HG03103 (cell line): ENCODE results near the gene ANKRD31.
"Not testable (repeated sequence)": the region's sequence is repeated elsewhere in the genome, so short reads cannot be mapped to it uniquely, and the experiment has no call there.

Experiments used
- ATAC-seq: cut with Tn5 transposase; IDR thresholded peaks from one replicate; pipeline ENCODE4 v1.9.1; 2021; ENCODE audit warnings: low read depth; ENCODE audit not compliant: unreplicated experiment

The ANKRD31 gene

GRCh38 chr5:75235711-75236110, 967 bp downstream of the ANKRD31 start:
- no peak for ATAC-seq

- ATAC-seq, result no peak
These were observed 2.4 kb downstream of the ANKRD31 start for GRCh38 chr5:75234251-75234650.

- ATAC-seq, result no peak
These were observed 9.8 kb downstream of the ANKRD31 start for GRCh38 chr5:75226916-75227315.

GRCh38 chr5:75225506-75225905, 11.2 kb downstream of the ANKRD31 start:
- no peak for ATAC-seq

- ATAC-seq, result not testable (repeated sequence)
These were observed 15.9 kb downstream of the ANKRD31 start for GRCh38 chr5:75220787-75221186.

GRCh38 chr5:75214928-75215327, 21.8 kb downstream of the ANKRD31 start:
- no peak for ATAC-seq

GRCh38 chr5:75214409-75214808, 22.3 kb downstream of the ANKRD31 start:
- ATAC-seq, result no peak

GRCh38 chr5:75203604-75204003, 33.1 kb downstream of the ANKRD31 start:
- no peak for ATAC-seq

GRCh38 chr5:75202935-75203334, 33.7 kb downstream of the ANKRD31 start:
- no peak for ATAC-seq

GRCh38 chr5:75200776-75201175, 35.9 kb downstream of the ANKRD31 start:
- no peak for ATAC-seq

- ATAC-seq, result no peak
These were observed 36.7 kb downstream of the ANKRD31 start for GRCh38 chr5:75199946-75200345.

GRCh38 chr5:75199071-75199470, 37.6 kb downstream of the ANKRD31 start:
- no peak for ATAC-seq

GRCh38 chr5:75197745-75198144, 38.9 kb downstream of the ANKRD31 start:
- ATAC-seq, result no peak

- no peak for ATAC-seq
These were observed 43.9 kb downstream of the ANKRD31 start for GRCh38 chr5:75192804-75193203.

- no peak for ATAC-seq
These were observed 44.4 kb downstream of the ANKRD31 start for GRCh38 chr5:75192264-75192663.

- no peak for ATAC-seq
These were observed 46.5 kb downstream of the ANKRD31 start for GRCh38 chr5:75190227-75190626.

- no peak for ATAC-seq
These were observed 47.3 kb downstream of the ANKRD31 start for GRCh38 chr5:75189353-75189752.

GRCh38 chr5:75185763-75186162, 50.9 kb downstream of the ANKRD31 start:
- ATAC-seq, result no peak

GRCh38 chr5:75176009-75176408, 60.7 kb downstream of the ANKRD31 start:
- ATAC-seq, result not testable (repeated sequence)

GRCh38 chr5:75174872-75175271, 61.8 kb downstream of the ANKRD31 start:
- not testable (repeated sequence) for ATAC-seq

GRCh38 chr5:75169516-75169915, 67.2 kb downstream of the ANKRD31 start:
- no peak for ATAC-seq

GRCh38 chr5:75168026-75168735, 68.5 kb downstream of the ANKRD31 start:
- ATAC-seq, result no peak

- no peak for ATAC-seq
These were observed 69.3 kb downstream of the ANKRD31 start for GRCh38 chr5:75167345-75167744.
